HepG2 (cell line): Measurements from ENCODE around the gene OAF. TPM values are rescaled to one million over a fixed set of nuclear protein-coding genes. Genes with fewer than 3 reads are reported as not detected.

ENCODE experiments used
- ATF2 ChIP-seq: sonication (generic); formaldehyde crosslinking; IDR thresholded peaks from 2 replicates; pipeline ENCODE4 v1.4.0; 2020; ENCODE audit warnings: missing genetic modification reagents
- CHD2 ChIP-seq: IDR thresholded peaks from 2 replicates; pipeline ENCODE4 v1.6.1; 2011; ENCODE audit warnings: low read depth, low read length, improper control_type of control experiment
- CTCF ChIP-seq: sonication (generic); formaldehyde crosslinking; IDR thresholded peaks from 2 replicates; pipeline ENCODE4 v1.5.0; 2020; ENCODE audit warnings: mild to moderate bottlenecking, missing genetic modification reagents, moderate library complexity
- GLI4 ChIP-seq: sonication (generic); formaldehyde crosslinking; IDR thresholded peaks from 2 replicates; pipeline ENCODE4 v1.5.1; 2020; ENCODE audit warnings: missing genetic modification reagents, mild to moderate bottlenecking, moderate library complexity, borderline replicate concordance
- GTF2F1 ChIP-seq: fragments of 150-350 bp; IDR thresholded peaks from 2 replicates; pipeline ENCODE4 v1.6.1; 2014; ENCODE audit warnings: low read length
- HOXA9 ChIP-seq: sonication (generic); formaldehyde crosslinking; IDR thresholded peaks from 2 replicates; pipeline ENCODE4 v1.8.1; 2022; ENCODE audit warnings: missing genetic modification reagents, mild to moderate bottlenecking, moderate library complexity, borderline replicate concordance
- JARID2 ChIP-seq: sonication (generic); formaldehyde crosslinking; IDR thresholded peaks from 2 replicates; pipeline ENCODE4 v1.8.1; 2023; ENCODE audit warnings: missing genetic modification reagents, inconsistent platforms; ENCODE audit not compliant: insufficient replicate concordance
- JDP2 ChIP-seq: sonication (generic); formaldehyde crosslinking; IDR thresholded peaks from 2 replicates; pipeline ENCODE4 v1.8.1; 2022; ENCODE audit warnings: missing genetic modification reagents, borderline replicate concordance
- MIER3 ChIP-seq: IDR thresholded peaks from 2 replicates; pipeline ENCODE4 v1.6.1; 2016; ENCODE audit warnings: missing compliant biosample characterization, borderline replicate concordance
- NKX3-1 ChIP-seq: sonication (generic); formaldehyde crosslinking; IDR thresholded peaks from 2 replicates; pipeline ENCODE4 v1.5.0; 2020; ENCODE audit warnings: missing genetic modification reagents
- NONO ChIP-seq, 2 experiments: fragments of 450-650 bp in 1 of 2; sonication (generic) in 1 of 2; formaldehyde crosslinking in 1 of 2; IDR thresholded peaks in 1 of 2; conservative IDR thresholded peaks in 1 of 2; 2 replicates each; pipeline versions ENCODE4 v1.6.1 to v1.8.0; 2017 to 2022; ENCODE audit warnings: mild to moderate bottlenecking in 1 of 2, missing genetic modification reagents in 1 of 2, moderate library complexity in 1 of 2
- SAFB2 ChIP-seq: sonication (generic); formaldehyde crosslinking; IDR thresholded peaks from 2 replicates; pipeline ENCODE4 v1.5.1; 2020; ENCODE audit warnings: missing genetic modification reagents, low read depth, mild to moderate bottlenecking, borderline replicate concordance
- XRCC5 ChIP-seq: fragments of 200-400 bp; formaldehyde crosslinking; optimal IDR thresholded peaks from 2 replicates; pipeline ENCODE3; 2017; ENCODE audit warnings: mild to moderate bottlenecking, low read length
- ZBED4 ChIP-seq: sonication (generic); formaldehyde crosslinking; IDR thresholded peaks from 2 replicates; pipeline ENCODE4 v1.4.0; 2020; ENCODE audit warnings: missing genetic modification reagents, borderline replicate concordance
- ZMYM4 ChIP-seq: sonication (generic); formaldehyde crosslinking; IDR thresholded peaks from 2 replicates; pipeline ENCODE4 v1.8.1; 2023; ENCODE audit warnings: mild to moderate bottlenecking, missing genetic modification reagents
- ZNF230 ChIP-seq: sonication (generic); formaldehyde crosslinking; IDR thresholded peaks from 2 replicates; pipeline ENCODE4 v1.4.0; 2020; ENCODE audit warnings: mild to moderate bottlenecking, missing genetic modification reagents
- ZNF331 ChIP-seq: sonication (generic); formaldehyde crosslinking; IDR thresholded peaks from 2 replicates; pipeline ENCODE4 v1.4.0; 2020; ENCODE audit warnings: missing genetic modification reagents
- ZNF567 ChIP-seq: sonication (generic); formaldehyde crosslinking; IDR thresholded peaks from 2 replicates; pipeline ENCODE4 v1.8.1; 2023; ENCODE audit warnings: mild to moderate bottlenecking, missing genetic modification reagents, borderline replicate concordance
- ZNF652 ChIP-seq: IDR thresholded peaks from 2 replicates; pipeline ENCODE4 v1.6.1; 2016; ENCODE audit warnings: low read depth, borderline replicate concordance
- polyA plus RNA-seq, 8 experiments: library from polyadenylated mRNA; depleted of rRNA in 3 of 8; stranded (reverse) in 7 of 8; unstranded in 1 of 8; fragments of >200 nt; fragmentation: Illumina TruSeq in 4 of 8; extraction: Trizol in 4 of 8; gene quantifications; 2 replicates each; pipeline versions ENCODE4 v1.2.1 to v1.2.3, GENCODE V29; 2011 to 2016; ENCODE audit warnings: low read depth in 4 of 8, missing spikeins in 1 of 8, mixed read lengths in 1 of 8; ENCODE audit not compliant: insufficient read depth in 1 of 8
- total RNA-seq, 5 experiments: library from RNA; depleted of rRNA; stranded (reverse); fragments of >200 nt; fragmentation: Illumina TruSeq; extraction: Trizol; gene quantifications; 2 replicates each; pipeline ENCODE4 v1.2.3, GENCODE V29; 2016; ENCODE audit warnings: low read depth in 1 of 5
- TF ChIP-seq, protein P1 (sequence below): sonication (generic); formaldehyde crosslinking; IDR thresholded peaks from 2 replicates; pipeline ENCODE4 v1.5.0; 2020; ENCODE audit warnings: missing genetic modification reagents

Gene OAF
- total and polyA plus RNA-seq, 2 of the 13 experiments (the other 11 are each of a cell fraction or from before 2014, with no cell fraction given): 63.7 to 94.6 TPM

DNA sequence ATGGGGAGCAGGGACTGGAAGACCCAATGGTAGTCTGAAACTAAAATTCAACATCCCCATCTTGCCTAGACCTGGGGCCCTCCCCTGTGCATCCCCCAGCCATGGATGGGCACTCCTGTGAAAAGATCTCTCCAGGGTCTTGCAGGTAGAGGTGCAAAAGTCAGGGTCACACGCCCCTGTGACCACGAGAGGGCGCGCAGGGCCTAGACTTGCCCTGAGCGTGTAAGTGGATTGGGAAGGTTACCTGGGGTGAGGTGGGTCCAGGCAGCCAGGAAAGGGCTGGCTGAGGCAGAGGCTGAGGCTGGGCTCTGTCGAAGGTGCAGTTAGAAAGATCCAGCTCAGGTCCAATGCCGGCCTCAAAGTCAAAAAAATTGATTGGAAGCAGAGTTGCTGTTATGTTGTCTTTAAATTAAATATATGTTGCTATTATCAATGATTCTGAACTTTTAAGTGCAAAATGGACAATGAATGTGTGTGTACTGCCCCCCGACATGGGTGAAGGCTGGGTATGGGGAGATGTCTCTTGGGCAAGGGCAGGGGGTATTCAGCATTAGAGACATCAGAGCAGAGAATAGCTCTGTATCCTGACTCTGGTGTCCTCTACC lies 24.3 kb downstream of the OAF start (continued):
- no peak for TF ChIP-seq NONO (IDR thresholded peaks at IDR 0.05)
- 0 out of 2 replicates have a peak, but pooled peaks have one; percentile 44 for TF ChIP-seq NONO (CRISPR knock-in tag; conservative IDR thresholded peaks at IDR 0.05)
- TF ChIP-seq ZNF230 (CRISPR knock-in tag): no peak
- no peak for TF ChIP-seq ZNF567 (CRISPR knock-in tag)
- TF ChIP-seq HOXA9 (CRISPR knock-in tag): no peak
- no peak for TF ChIP-seq MIER3 (CRISPR knock-in tag)
- no peak for TF ChIP-seq ZNF652 (CRISPR knock-in tag)
- TF ChIP-seq CTCF (CRISPR knock-in tag): peak; percentile 96
- no peak for TF ChIP-seq GLI4 (CRISPR knock-in tag)
- TF ChIP-seq ATF2 (CRISPR knock-in tag): 0 out of 2 replicates have a peak, but pooled peaks have one; percentile 16
- TF ChIP-seq XRCC5: peak; percentile 73
- TF ChIP-seq, protein P1, sequence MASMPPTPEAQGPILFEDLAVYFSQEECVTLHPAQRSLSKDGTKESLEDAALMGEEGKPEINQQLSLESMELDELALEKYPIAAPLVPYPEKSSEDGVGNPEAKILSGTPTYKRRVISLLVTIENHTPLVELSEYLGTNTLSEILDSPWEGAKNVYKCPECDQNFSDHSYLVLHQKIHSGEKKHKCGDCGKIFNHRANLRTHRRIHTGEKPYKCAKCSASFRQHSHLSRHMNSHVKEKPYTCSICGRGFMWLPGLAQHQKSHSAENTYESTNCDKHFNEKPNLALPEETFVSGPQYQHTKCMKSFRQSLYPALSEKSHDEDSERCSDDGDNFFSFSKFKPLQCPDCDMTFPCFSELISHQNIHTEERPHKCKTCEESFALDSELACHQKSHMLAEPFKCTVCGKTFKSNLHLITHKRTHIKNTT: no peak
- TF ChIP-seq NKX3-1 (CRISPR knock-in tag): no peak
- no peak for TF ChIP-seq GTF2F1
- TF ChIP-seq ZBED4: no peak
- TF ChIP-seq CHD2: no peak
- no peak for TF ChIP-seq SAFB2 (CRISPR knock-in tag)
- no peak for TF ChIP-seq JARID2 (CRISPR knock-in tag)
- no peak for TF ChIP-seq JDP2 (CRISPR knock-in tag)
- TF ChIP-seq ZMYM4 (CRISPR knock-in tag): no peak
- 0 out of 2 replicates have a peak, but pooled peaks have one; percentile 28 for TF ChIP-seq ZNF331 (CRISPR knock-in tag)
